ENCODE measurements around the gene ERICH6B.

DNA sequence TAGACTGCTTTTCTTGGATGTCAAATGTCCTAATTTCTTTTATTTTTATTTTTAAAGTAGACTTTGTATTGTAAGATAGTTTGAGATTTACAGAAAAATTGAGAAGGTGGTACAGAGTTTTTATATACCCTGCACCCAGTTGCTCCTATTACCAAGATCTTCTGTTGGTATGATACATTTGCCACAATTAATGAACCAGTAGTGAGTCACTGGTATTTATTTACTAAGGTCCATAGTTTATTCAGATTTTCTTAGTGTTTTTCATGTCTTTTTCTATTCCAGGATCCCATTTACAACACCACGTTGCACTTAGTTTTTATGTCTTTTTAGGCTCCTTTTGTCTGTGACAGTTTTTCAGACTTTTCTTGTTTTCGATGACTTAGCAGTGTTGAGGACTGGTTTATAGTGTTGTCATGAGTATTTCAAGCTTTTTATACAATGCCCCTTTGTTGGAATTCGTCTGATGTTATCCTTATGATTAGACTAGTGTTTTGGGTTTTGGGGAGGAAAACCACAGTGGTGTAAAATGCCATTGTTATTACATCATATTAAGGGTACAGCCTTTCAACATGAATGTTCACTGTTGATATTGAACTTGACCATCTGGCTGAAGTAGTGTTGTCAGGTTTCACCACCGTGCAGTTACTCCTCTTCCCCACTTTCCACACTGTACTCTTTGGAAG lies 114.9 kb downstream of the ERICH6B start:
- no peak for TF ChIP-seq CTCF (conservative IDR thresholded peaks at IDR 0.05 in 1 of 2, IDR thresholded peaks at IDR 0.05 in 1 of 2; ENCODE audit: extremely low read depth in 1 of 2, insufficient read depth in 1 of 2, low read depth in 1 of 2, low read length in 2 of 2)
- TF ChIP-seq EZH2 (IDR thresholded peaks at IDR 0.05; ENCODE audit: borderline replicate concordance, low read length), result no peak
